Measurements from ENCODE around the gene NPTX1. TPM values are rescaled to one million over a fixed set of nuclear protein-coding genes. Genes with fewer than 3 reads are reported as not detected.

NPTX1 gene
- total and polyA plus RNA-seq, 2 of the 13 experiments (the other 11 are each of a cell fraction or from before 2014, with no cell fraction given) = 0.01 TPM; not detected in 1

- no peak for TF ChIP-seq ZNF343 (CRISPR knock-in tag; IDR thresholded peaks at IDR 0.05)
- TF ChIP-seq ZSCAN9 (CRISPR knock-in tag; IDR thresholded peaks at IDR 0.05; ENCODE audit: borderline replicate concordance) = no peak
- TF ChIP-seq MLLT10 (CRISPR knock-in tag; IDR thresholded peaks at IDR 0.05) = no peak
- TF ChIP-seq HINFP (CRISPR knock-in tag; IDR thresholded peaks at IDR 0.05; ENCODE audit: low read depth) = 0 out of 2 replicates have a peak, but pooled peaks have one; percentile 9
- TF ChIP-seq ZNF280B (CRISPR knock-in tag; IDR thresholded peaks at IDR 0.05; ENCODE audit: borderline replicate concordance) = 0 out of 2 replicates have a peak, but pooled peaks have one; percentile 19
- no peak for TF ChIP-seq KMT2B (CRISPR knock-in tag; IDR thresholded peaks at IDR 0.05)
- TF ChIP-seq ZNF274 (CRISPR knock-in tag; IDR thresholded peaks at IDR 0.05) = no peak
- no peak for TF ChIP-seq MBD4 (IDR thresholded peaks at IDR 0.05; ENCODE audit: borderline replicate concordance, low read length)
- peak; percentile 44 for TF ChIP-seq NRL (CRISPR knock-in tag; IDR thresholded peaks at IDR 0.05; ENCODE audit: borderline replicate concordance)
- TF ChIP-seq NFRKB (IDR thresholded peaks at IDR 0.05) = no peak
- TF ChIP-seq ZNF777 (CRISPR knock-in tag; IDR thresholded peaks at IDR 0.05) = peak; percentile 71
- TF ChIP-seq ZBTB21 (CRISPR knock-in tag; IDR thresholded peaks at IDR 0.05) = no peak
Measured at GRCh38 chr17:80478487-80479245, 2.3 kb upstream of the NPTX1 start (continued).
